Osteocyte (in vitro differentiated cells): ENCODE results near the gene RNF41. TPM values are rescaled to one million over a fixed set of nuclear protein-coding genes. Genes with fewer than 3 reads are reported as not detected.
A peak's percentile ranks its signal among the peaks of the same experiment; 100 is the strongest.

ENCODE experiments used
- DNase-seq: peaks from one replicate; pipeline ENCODE4 v3.0.0; 2021; ENCODE audit warnings: mixed read lengths; ENCODE audit not compliant: unreplicated experiment; ENCODE audit errors: extremely low spot score
- H3K27ac Mint-ChIP-seq: one replicate; pipeline ENCODE4 v1.8.0; 2021; ENCODE audit warnings: mild to moderate bottlenecking, mixed read lengths; ENCODE audit not compliant: unreplicated experiment
- H3K27me3 Mint-ChIP-seq: one replicate; pipeline ENCODE4 v1.8.0; 2021; ENCODE audit warnings: mixed read lengths; ENCODE audit not compliant: unreplicated experiment
- H3K36me3 Mint-ChIP-seq: one replicate; pipeline ENCODE4 v1.8.0; 2021; ENCODE audit warnings: mixed read lengths; ENCODE audit not compliant: unreplicated experiment
- H3K4me1 Mint-ChIP-seq: one replicate; pipeline ENCODE4 v1.8.0; 2021; ENCODE audit warnings: mixed read lengths; ENCODE audit not compliant: unreplicated experiment
- H3K4me3 Mint-ChIP-seq: one replicate; pipeline ENCODE4 v1.8.0; 2021; ENCODE audit warnings: mild to moderate bottlenecking, moderate library complexity, mixed read lengths; ENCODE audit not compliant: unreplicated experiment
- H3K9me3 Mint-ChIP-seq: one replicate; pipeline ENCODE4 v1.8.0; 2021; ENCODE audit warnings: mixed read lengths; ENCODE audit not compliant: unreplicated experiment
- total RNA-seq: library from RNA; stranded (reverse); gene quantifications from 2 replicates; pipeline ENCODE4 v1.2.1, GENCODE V29; 2021
- TF ChIP-seq, protein P1 (sequence below): fragments of 200-600 bp; sonication (generic); IDR thresholded peaks from 2 replicates; pipeline ENCODE4 v1.5.0; 2021; ENCODE audit warnings: antibody characterized with exemption, mild to moderate bottlenecking, moderate library complexity

The RNF41 gene
- total RNA-seq, 1 donor from 2014 or later = 71.2 TPM

- no peak for DNase-seq
- H3K4me3 Mint-ChIP-seq = no peak overlapping the region
- TF ChIP-seq, protein P1, sequence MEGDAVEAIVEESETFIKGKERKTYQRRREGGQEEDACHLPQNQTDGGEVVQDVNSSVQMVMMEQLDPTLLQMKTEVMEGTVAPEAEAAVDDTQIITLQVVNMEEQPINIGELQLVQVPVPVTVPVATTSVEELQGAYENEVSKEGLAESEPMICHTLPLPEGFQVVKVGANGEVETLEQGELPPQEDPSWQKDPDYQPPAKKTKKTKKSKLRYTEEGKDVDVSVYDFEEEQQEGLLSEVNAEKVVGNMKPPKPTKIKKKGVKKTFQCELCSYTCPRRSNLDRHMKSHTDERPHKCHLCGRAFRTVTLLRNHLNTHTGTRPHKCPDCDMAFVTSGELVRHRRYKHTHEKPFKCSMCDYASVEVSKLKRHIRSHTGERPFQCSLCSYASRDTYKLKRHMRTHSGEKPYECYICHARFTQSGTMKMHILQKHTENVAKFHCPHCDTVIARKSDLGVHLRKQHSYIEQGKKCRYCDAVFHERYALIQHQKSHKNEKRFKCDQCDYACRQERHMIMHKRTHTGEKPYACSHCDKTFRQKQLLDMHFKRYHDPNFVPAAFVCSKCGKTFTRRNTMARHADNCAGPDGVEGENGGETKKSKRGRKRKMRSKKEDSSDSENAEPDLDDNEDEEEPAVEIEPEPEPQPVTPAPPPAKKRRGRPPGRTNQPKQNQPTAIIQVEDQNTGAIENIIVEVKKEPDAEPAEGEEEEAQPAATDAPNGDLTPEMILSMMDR = no peak
Measured at GRCh38 chr12:56165369-56165768, 56.4 kb downstream of the RNF41 start.

GRCh38 chr12:56164345-56164729, 57.4 kb downstream of the RNF41 start:
- Mint-ChIP-seq H3K9me3 (no peaks in the 10 kb centered on the region), H3K27ac (peak overlapping the region; percentile 54), H3K27me3 (no peaks in the 10 kb centered on the region), H3K4me1 (peaks cover 34% of the 10 kb centered on the region), H3K36me3 (peaks cover 42% of the 10 kb centered on the region), H3K4me3 (no peak overlapping the region)
- no peak for DNase-seq
- TF ChIP-seq, protein P1 = no peak

More at GRCh38 chr12:56165369-56165768, 56.4 kb downstream of the RNF41 start:
- peaks cover 44% of the 10 kb centered on the region for H3K36me3 Mint-ChIP-seq
- no peaks in the 10 kb centered on the region for H3K27me3 Mint-ChIP-seq
- H3K4me1 Mint-ChIP-seq = peaks cover 24% of the 10 kb centered on the region
- H3K9me3 Mint-ChIP-seq = no peaks in the 10 kb centered on the region
- H3K27ac Mint-ChIP-seq = peak overlapping the region; percentile 14

DNA sequence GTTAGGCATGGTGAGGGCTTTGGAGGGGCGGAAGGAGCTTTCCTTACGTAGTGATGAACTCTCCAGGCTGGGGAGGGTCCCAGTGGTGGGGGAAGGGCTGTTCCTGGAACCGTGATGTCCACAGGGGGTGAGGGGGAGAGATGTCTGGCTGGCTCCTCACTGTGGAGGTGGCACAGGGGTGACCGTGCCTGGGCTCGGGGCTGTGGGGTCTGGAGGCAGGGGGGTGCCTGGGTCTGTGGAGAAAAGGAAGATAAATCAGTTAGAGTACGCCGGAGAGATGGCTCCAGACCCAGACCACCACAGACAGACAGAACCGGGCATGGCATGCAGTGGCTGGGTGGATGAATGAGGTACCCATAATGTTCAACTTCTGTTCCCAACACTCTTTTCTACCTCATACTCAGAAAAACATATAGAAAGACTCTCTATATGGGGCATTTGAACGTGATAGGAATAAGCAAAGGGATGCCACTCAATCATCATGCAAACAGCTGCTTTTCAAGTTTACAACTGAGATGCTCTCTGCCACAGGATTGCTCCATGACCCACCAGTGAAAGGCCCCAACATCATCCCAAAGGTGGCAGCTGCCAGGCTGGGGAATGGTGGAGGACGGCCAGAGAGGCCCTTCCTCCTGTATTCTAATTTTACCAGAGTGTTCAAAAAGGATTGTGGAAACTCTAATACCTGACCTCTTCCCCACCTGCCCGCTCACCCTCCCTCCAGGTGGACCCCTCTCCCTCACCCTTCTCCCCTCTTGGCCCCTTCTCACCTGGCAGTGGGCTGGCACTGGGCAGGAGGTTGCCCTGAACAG, 58.0 kb downstream of the RNF41 start:
- Mint-ChIP-seq H3K4me3 (no peak overlapping the region), H3K4me1 (peaks cover 38% of the 10 kb centered on the region), H3K36me3 (peaks cover 48% of the 10 kb centered on the region), H3K9me3 (no peaks in the 10 kb centered on the region), H3K27ac (peak overlapping the region; percentile 45), H3K27me3 (no peaks in the 10 kb centered on the region)
- TF ChIP-seq, protein P1 = no peak
- DNase-seq = no peak

DNA sequence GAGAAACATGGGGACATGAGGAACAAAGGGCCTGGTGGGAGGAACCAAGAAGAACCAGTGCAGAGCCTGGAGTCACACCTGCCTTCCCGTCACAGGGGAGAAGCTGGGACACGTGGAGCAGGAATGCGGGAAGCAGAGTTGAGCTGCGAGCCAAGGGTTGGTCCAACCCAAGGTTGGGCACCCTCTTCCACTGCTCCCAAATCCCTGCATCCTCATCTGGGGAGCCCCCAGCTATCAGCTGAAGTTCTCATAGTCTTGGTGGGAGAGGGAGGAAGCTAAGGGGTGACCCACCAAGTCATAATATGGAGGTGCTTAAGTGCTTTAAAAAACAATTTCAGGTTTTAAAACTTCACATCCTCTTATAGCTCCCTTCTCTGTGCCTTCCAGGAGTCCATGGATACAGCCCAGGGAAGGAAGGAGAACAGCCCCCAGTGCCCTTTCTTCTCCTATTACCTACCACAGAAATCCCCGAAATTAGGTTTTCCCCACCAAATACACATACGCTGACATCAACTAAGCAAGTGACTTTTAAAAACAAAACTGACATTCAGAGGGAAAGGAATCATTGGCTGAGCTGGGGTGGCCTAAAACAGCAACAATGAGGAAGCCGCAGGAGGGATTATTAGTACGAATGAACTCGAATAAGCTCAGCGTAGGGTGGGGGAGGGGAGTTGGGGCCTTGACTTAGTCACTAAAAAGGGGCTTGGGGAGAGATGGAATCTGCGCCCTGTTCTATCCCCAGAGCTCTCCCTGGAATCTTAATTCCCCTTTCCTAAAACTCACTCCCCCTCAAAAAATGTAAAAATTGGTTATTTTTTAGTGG, 59.0 kb downstream of the RNF41 start:
- TF ChIP-seq, protein P1 = no peak
- Mint-ChIP-seq H3K4me3 (no peak overlapping the region), H3K27me3 (no peaks in the 10 kb centered on the region), H3K27ac (peak overlapping the region; percentile 23), H3K4me1 (peaks cover 39% of the 10 kb centered on the region), H3K9me3 (no peaks in the 10 kb centered on the region), H3K36me3 (peaks cover 50% of the 10 kb centered on the region)
- DNase-seq = no peak
